ENCODE results near the gene IL1RAPL2.
A peak's percentile ranks its signal among the peaks of the same experiment; 100 is the strongest.

IL1RAPL2 gene

GRCh38 chrX:104745152-104745551, 179.2 kb downstream of the IL1RAPL2 start:
- H3K4me3 ChIP-seq (ENCODE audit: low read depth, low read length) = no peak overlapping the region
- DNase-seq (ENCODE audit: low read depth) = no peak
- TF ChIP-seq POLR2A (IDR thresholded peaks at IDR 0.05; ENCODE audit: extremely low read depth, insufficient read length) (no peak), MAX (IDR thresholded peaks at IDR 0.05; ENCODE audit: low read depth, low read length) (no peak), MYC (IDR thresholded peaks at IDR 0.05; ENCODE audit: low read depth, low read length) (no peak), CTCF (IDR thresholded peaks at IDR 0.05; ENCODE audit: low read depth, low read length) (no peak)

DNA sequence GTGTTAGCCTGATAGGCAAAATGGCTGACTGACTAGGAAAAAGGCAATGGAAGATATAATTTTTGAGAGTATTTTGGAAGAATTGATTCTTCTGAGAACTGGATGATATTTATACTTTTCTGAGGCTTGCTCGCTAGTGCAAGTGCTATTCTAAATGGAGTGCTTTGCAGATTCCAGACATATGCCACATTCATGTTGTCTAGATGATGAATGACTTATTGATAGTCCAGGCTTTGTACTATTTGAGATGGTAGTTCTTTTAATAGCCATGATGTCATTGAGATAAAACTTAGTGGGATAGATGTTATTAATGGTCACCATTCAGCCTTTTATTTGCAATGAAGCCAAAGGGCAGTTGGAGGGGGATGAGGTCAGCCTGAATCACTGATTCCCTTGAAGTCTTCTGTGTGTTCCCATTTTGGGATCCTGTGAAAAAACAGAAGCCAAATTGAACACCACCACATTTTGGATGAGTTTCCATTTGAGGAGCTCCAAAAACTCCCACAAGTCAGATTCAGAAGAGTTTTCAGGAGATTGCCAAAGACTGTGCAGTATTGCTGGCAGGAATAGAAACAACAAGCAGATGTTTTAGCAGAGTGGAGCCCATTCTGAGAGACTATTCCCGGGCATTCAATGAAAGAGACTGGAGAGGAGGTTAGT, 184.1 kb downstream of the IL1RAPL2 start:
- TF ChIP-seq POLR2A (IDR thresholded peaks at IDR 0.05; ENCODE audit: extremely low read depth, insufficient read length) = no peak
- TF ChIP-seq MYC (IDR thresholded peaks at IDR 0.05; ENCODE audit: low read depth, low read length) = no peak
- TF ChIP-seq MAX (IDR thresholded peaks at IDR 0.05; ENCODE audit: low read depth, low read length) = no peak
- TF ChIP-seq CTCF (IDR thresholded peaks at IDR 0.05; ENCODE audit: low read depth, low read length) = no peak
- no peak for DNase-seq (ENCODE audit: low read depth)
- H3K4me3 ChIP-seq (ENCODE audit: low read depth, low read length) = no peak overlapping the region

DNA sequence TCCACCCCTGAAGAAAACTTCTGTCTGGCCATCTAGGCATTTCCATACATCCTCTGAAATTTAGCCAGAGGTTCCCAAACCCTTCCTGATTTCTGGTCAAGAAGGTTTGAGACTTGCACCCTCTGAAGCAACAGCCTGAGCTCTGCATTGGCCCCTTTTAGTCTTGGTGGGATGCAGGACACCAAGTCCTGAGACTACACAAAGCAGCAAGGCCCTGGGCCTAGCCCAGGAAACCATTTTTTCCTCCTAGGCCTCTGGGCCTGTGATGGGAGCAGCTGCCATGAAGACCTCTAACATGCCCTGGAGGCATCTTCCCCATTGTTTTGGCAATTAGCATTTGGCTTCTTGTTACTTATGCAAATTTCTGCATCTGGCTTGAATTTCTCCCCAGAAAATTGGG, 196.6 kb downstream of the IL1RAPL2 start:
- no peak overlapping the region for H3K4me3 ChIP-seq (ENCODE audit: low read depth, low read length)
- no peak for DNase-seq (ENCODE audit: low read depth)
- TF ChIP-seq MYC (IDR thresholded peaks at IDR 0.05; ENCODE audit: low read depth, low read length) (no peak), MAX (IDR thresholded peaks at IDR 0.05; ENCODE audit: low read depth, low read length) (no peak), CTCF (IDR thresholded peaks at IDR 0.05; ENCODE audit: low read depth, low read length) (no peak), POLR2A (IDR thresholded peaks at IDR 0.05; ENCODE audit: extremely low read depth, insufficient read length) (no peak)

GRCh38 chrX:104789784-104790183, 223.8 kb downstream of the IL1RAPL2 start:
- peak; percentile 0 for DNase-seq (ENCODE audit: low read depth)
- TF ChIP-seq CTCF (IDR thresholded peaks at IDR 0.05; ENCODE audit: low read depth, low read length) (no peak), MAX (IDR thresholded peaks at IDR 0.05; ENCODE audit: low read depth, low read length) (no peak), MYC (IDR thresholded peaks at IDR 0.05; ENCODE audit: low read depth, low read length) (no peak), POLR2A (IDR thresholded peaks at IDR 0.05; ENCODE audit: extremely low read depth, insufficient read length) (no peak)
- no peak overlapping the region for H3K4me3 ChIP-seq (ENCODE audit: low read depth, low read length)

DNA sequence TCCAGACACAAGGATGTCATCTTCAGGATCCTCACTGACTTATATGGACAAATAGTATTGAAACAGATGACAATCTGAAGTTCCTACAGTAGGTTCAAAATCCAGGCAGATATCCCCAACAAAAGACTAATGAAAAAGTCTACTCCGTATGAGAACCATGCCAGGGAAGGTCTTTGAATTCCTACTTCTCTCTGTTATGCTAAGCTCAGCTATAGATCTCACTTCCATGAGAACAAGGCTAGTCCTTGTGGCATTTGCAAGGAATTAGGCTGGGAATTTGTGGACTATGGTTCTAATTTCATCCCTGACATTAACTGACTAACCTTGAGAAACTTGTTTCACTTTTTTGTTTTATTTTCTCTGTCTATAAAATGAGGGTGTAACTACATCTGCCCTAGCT, 229.8 kb downstream of the IL1RAPL2 start:
- DNase-seq (ENCODE audit: low read depth) = no peak
- no peak overlapping the region for H3K4me3 ChIP-seq (ENCODE audit: low read depth, low read length)
- TF ChIP-seq POLR2A (IDR thresholded peaks at IDR 0.05; ENCODE audit: extremely low read depth, insufficient read length) (no peak), CTCF (IDR thresholded peaks at IDR 0.05; ENCODE audit: low read depth, low read length) (no peak), MAX (IDR thresholded peaks at IDR 0.05; ENCODE audit: low read depth, low read length) (no peak), MYC (IDR thresholded peaks at IDR 0.05; ENCODE audit: low read depth, low read length) (no peak)

Data from NB4 (cell line).